CD14-positive monocyte (primary cell): Measurements from ENCODE around the gene CACNA1C. TPM values are rescaled to one million over a fixed set of nuclear protein-coding genes. Genes with fewer than 3 reads are reported as not detected.

Experiments used
- DNase-seq, 3 donors: peaks; one replicate each; pipeline ENCODE4 v3.0.0-alpha.2; 2011 to 2022
- H2AFZ ChIP-seq: 2 replicates; pipeline ENCODE4 v1.6.0; 2012; ENCODE audit warnings: mild to moderate bottlenecking, low read depth, low read length, inconsistent platforms; ENCODE audit not compliant: insufficient read depth, poor library complexity, severe bottlenecking
- H3K27ac ChIP-seq, 2 donors: 1 replicate in 1 of 2; 2 replicates in 1 of 2; pipeline ENCODE4 v1.5.1; 2012 to 2013; ENCODE audit warnings: low read length in 2 of 2, control low read depth in 1 of 2, inconsistent platforms in 1 of 2, low read depth in 1 of 2, mild to moderate bottlenecking in 1 of 2
- H3K27me3 ChIP-seq, 2 donors: one replicate each; pipeline versions ENCODE4 v1.6.0 to v1.6.1; 2011 to 2013; ENCODE audit warnings: low read length in 2 of 2; ENCODE audit not compliant: control insufficient read depth in 2 of 2, insufficient read depth in 2 of 2
- H3K36me3 ChIP-seq, 2 donors: replicated peaks in 1 of 2; 1 replicate in 1 of 2; 2 replicates in 1 of 2; pipeline versions ENCODE4 v1.5.1 to v1.6.1; 2012 to 2013; ENCODE audit warnings: low read length in 2 of 2, control low read depth in 1 of 2, inconsistent platforms in 1 of 2, mild to moderate bottlenecking in 1 of 2; ENCODE audit not compliant: insufficient read depth in 2 of 2, control insufficient read depth in 1 of 2
- H3K4me1 ChIP-seq, 2 donors: 1 replicate in 1 of 2; 2 replicates in 1 of 2; pipeline versions ENCODE4 v1.5.1 to v1.6.1; 2012 to 2013; ENCODE audit warnings: low read length in 2 of 2, control low read depth in 1 of 2, inconsistent platforms in 1 of 2, mild to moderate bottlenecking in 1 of 2, moderate library complexity in 1 of 2; ENCODE audit not compliant: insufficient read depth in 2 of 2, control insufficient read depth in 1 of 2
- H3K4me2 ChIP-seq: replicated peaks from 2 replicates; pipeline ENCODE3; 2012; ENCODE audit warnings: low read length, moderate library complexity, mild to moderate bottlenecking; ENCODE audit not compliant: poor library complexity, severe bottlenecking; ENCODE audit errors: extremely low read depth
- H3K4me3 ChIP-seq, 3 experiments: fragments of 200-600 bp in 1 of 3; sonication (generic) in 1 of 3; replicated peaks in 1 of 3; 1 replicate in 2 of 3; 2 replicates in 1 of 3; pipeline ENCODE4 v1.5.1; 2011 to 2013; ENCODE audit warnings: low read length in 3 of 3, mild to moderate bottlenecking in 3 of 3, control low read depth in 2 of 3, low read depth in 2 of 3, inconsistent platforms in 1 of 3, moderate library complexity in 1 of 3
- H3K79me2 ChIP-seq: 2 replicates; pipeline ENCODE4 v1.6.0; 2012; ENCODE audit warnings: mild to moderate bottlenecking, control low read depth, inconsistent platforms, low read length, moderate library complexity; ENCODE audit not compliant: insufficient read depth
- H3K9ac ChIP-seq: 2 replicates; pipeline ENCODE4 v1.6.0; 2017; ENCODE audit warnings: low read length, mild to moderate bottlenecking; ENCODE audit not compliant: insufficient read depth, poor library complexity, severe bottlenecking
- H3K9me3 ChIP-seq, 2 donors: replicated peaks in 1 of 2; 1 replicate in 1 of 2; 2 replicates in 1 of 2; pipeline versions ENCODE4 v1.5.1 to v1.6.1; 2012 to 2013; ENCODE audit warnings: low read length in 2 of 2, control low read depth in 1 of 2; ENCODE audit not compliant: control insufficient read depth in 1 of 2, insufficient read depth in 1 of 2
- H4K20me1 ChIP-seq: 2 replicates; pipeline ENCODE4 v1.6.0; 2012; ENCODE audit warnings: mild to moderate bottlenecking, low read length, control low read depth, moderate library complexity; ENCODE audit not compliant: insufficient read depth
- H3K27ac Mint-ChIP-seq, 7 donors: one replicate each; pipeline ENCODE4 v1.8.0; 2020; ENCODE audit warnings: mild to moderate bottlenecking in 7 of 7, mixed read lengths in 7 of 7, moderate library complexity in 6 of 7, inconsistent platforms in 2 of 7
- H3K27me3 Mint-ChIP-seq, 3 donors: one replicate each; pipeline ENCODE4 v1.8.0; 2021 to 2022; ENCODE audit warnings: low read depth in 3 of 3, mild to moderate bottlenecking in 3 of 3, mixed read lengths in 3 of 3, moderate library complexity in 3 of 3, inconsistent platforms in 1 of 3
- H3K36me3 Mint-ChIP-seq, 2 donors: one replicate each; pipeline ENCODE4 v1.8.0; 2020; ENCODE audit warnings: mixed read lengths in 2 of 2, inconsistent platforms in 1 of 2, mild to moderate bottlenecking in 1 of 2
- H3K4me1 Mint-ChIP-seq: one replicate; pipeline ENCODE4 v1.8.0; 2020; ENCODE audit warnings: mild to moderate bottlenecking, mixed read lengths
- H3K4me3 Mint-ChIP-seq, 2 donors: one replicate each; pipeline ENCODE4 v1.8.0; 2020; ENCODE audit warnings: mild to moderate bottlenecking in 2 of 2, mixed read lengths in 2 of 2, moderate library complexity in 1 of 2
- H3K9me3 Mint-ChIP-seq, 7 donors: one replicate each; pipeline ENCODE4 v1.8.0; 2020 to 2022; ENCODE audit warnings: mixed read lengths in 7 of 7, mild to moderate bottlenecking in 6 of 7, moderate library complexity in 6 of 7, inconsistent platforms in 2 of 7
- WGBS: methylation state at CpG from one replicate; pipeline ENCODE4 v1.1.5; 2013; ENCODE audit warnings: missing lambda C conversion rate; ENCODE audit not compliant: insufficient coverage; 5-methylcytosine and 5-hydroxymethylcytosine counted together
- intact Hi-C, 2 donors: fragments of 100-400 bp; cut with micrococcal nuclease; formaldehyde crosslinking; loops; one replicate each; pipeline versions ENCODE4 v1.15.0 to v1.15.1; 2023
- polyA plus RNA-seq, 3 donors: library from polyadenylated mRNA; depleted of rRNA in 1 of 3; unstranded in 2 of 3; stranded (reverse) in 1 of 3; fragments of 300-500 nt in 2 of 3; fragments of >200 nt in 1 of 3; fragmentation: Illumina TruSeq in 2 of 3; gene quantifications; 1 replicate in 2 of 3; 2 replicates in 1 of 3; pipeline ENCODE4 v1.2.3, GENCODE V29; 2012 to 2021
- TF ChIP-seq, protein P1 (sequence below): fragments of 200-600 bp; IDR thresholded peaks from one replicate; pipeline ENCODE4 v1.8.0; 2022; ENCODE audit warnings: antibody characterized with exemption, mild to moderate bottlenecking

CACNA1C gene
- polyA plus RNA-seq, 3 donors: not detected

GRCh38 chr12:2300168-2300567 lies 247.4 kb downstream of the CACNA1C start:
- DNase-seq: no peak
- H3K36me3 ChIP-seq: no peaks in the 10 kb centered on the region
- no peak overlapping the region for H3K9ac ChIP-seq
- intact Hi-C loops: no loop called here
- no peak overlapping the region for H3K4me3 ChIP-seq
- Mint-ChIP-seq H3K27ac (no peak overlapping the region), H3K36me3 (no peaks in the 10 kb centered on the region), H3K4me1 (peaks cover 39% of the 10 kb centered on the region), H3K27me3 (peaks cover 0 to 3% (median 0%) of the 10 kb centered on the region in 3 donors), H3K9me3 (no peaks in the 10 kb centered on the region), H3K4me3 (no peak overlapping the region)
- no peaks in the 10 kb centered on the region for H3K79me2 ChIP-seq
- no peak overlapping the region for H2AFZ ChIP-seq
- H3K27ac ChIP-seq: no peak overlapping the region
- H3K4me2 ChIP-seq: no peak overlapping the region
- peaks cover 37 to 39% of the 10 kb centered on the region in 2 donors for H3K4me1 ChIP-seq
- no peaks in the 10 kb centered on the region for H4K20me1 ChIP-seq
- no peaks in the 10 kb centered on the region for H3K9me3 ChIP-seq
- 100% methylated on average over 2 of the region's 6 CpGs for WGBS
- no peaks in the 10 kb centered on the region for H3K27me3 ChIP-seq
- TF ChIP-seq, protein P1, sequence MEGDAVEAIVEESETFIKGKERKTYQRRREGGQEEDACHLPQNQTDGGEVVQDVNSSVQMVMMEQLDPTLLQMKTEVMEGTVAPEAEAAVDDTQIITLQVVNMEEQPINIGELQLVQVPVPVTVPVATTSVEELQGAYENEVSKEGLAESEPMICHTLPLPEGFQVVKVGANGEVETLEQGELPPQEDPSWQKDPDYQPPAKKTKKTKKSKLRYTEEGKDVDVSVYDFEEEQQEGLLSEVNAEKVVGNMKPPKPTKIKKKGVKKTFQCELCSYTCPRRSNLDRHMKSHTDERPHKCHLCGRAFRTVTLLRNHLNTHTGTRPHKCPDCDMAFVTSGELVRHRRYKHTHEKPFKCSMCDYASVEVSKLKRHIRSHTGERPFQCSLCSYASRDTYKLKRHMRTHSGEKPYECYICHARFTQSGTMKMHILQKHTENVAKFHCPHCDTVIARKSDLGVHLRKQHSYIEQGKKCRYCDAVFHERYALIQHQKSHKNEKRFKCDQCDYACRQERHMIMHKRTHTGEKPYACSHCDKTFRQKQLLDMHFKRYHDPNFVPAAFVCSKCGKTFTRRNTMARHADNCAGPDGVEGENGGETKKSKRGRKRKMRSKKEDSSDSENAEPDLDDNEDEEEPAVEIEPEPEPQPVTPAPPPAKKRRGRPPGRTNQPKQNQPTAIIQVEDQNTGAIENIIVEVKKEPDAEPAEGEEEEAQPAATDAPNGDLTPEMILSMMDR: no peak

DNA sequence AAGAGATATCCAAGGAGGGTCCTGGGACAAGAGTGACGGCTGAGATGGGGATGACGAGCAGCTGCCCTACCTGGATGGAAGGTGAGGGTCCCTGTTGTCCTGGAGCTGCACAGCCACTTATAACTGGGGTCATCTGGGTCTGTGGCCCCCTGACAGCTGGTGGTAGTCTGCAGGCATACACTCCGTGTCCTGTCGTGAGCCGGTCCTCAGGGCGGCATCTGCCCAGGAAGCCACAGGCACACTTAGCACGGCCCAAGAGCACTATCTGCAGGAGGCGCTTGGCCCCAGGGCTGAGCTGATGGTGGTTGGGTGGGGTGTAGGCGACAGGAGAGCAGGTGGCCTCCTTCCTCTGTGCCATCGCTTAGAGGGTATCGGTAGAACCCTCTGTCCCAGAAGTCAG lies 248.1 kb downstream of the CACNA1C start:
- Histone ChIP-seq H3K4me1 (peaks cover 35 to 37% of the 10 kb centered on the region in 2 donors), H3K4me2 (no peak overlapping the region), H4K20me1 (no peaks in the 10 kb centered on the region), H3K9ac (no peak overlapping the region), H3K4me3 (no peak overlapping the region), H3K27me3 (no peaks in the 10 kb centered on the region), H3K9me3 (no peaks in the 10 kb centered on the region), H2AFZ (no peak overlapping the region), H3K27ac (no peak overlapping the region), H3K36me3 (no peaks in the 10 kb centered on the region), H3K79me2 (no peaks in the 10 kb centered on the region)
- Mint-ChIP-seq H3K36me3 (no peaks in the 10 kb centered on the region), H3K9me3 (no peaks in the 10 kb centered on the region), H3K27me3 (peaks cover 0 to 3% (median 0%) of the 10 kb centered on the region in 3 donors), H3K4me3 (no peak overlapping the region), H3K4me1 (peaks cover 36% of the 10 kb centered on the region), H3K27ac (no peak overlapping the region)
- TF ChIP-seq, protein P1: no peak
- no peak for DNase-seq
- intact Hi-C loops: no loop called here
- WGBS: 87% methylated on average over 9 of the region's 11 CpGs
